ENCODE data around the gene RAB6B. TPM values are rescaled to one million over a fixed set of nuclear protein-coding genes. Genes with fewer than 3 reads are reported as not detected.

RAB6B gene
- total RNA-seq, 4 donors from 2014 or later: 0.53 to 1.2 (median 0.81) TPM

GRCh38 chr3:133928136-133928893, 32.6 kb upstream of the RAB6B start:
- peak overlapping the region in 2 of 4 donors; percentile 53 to 59 for H3K4me3 ChIP-seq
- no peak for TF ChIP-seq POLR2A (IDR thresholded peaks at IDR 0.05)
- TF ChIP-seq CTCF (IDR thresholded peaks at IDR 0.05): no peak
- DNase-seq: peak in 1 of 3 donors; percentile 9

GRCh38 chr3:133927540-133928066, 31.9 kb upstream of the RAB6B start:
- Histone ChIP-seq H3K9me3 (no peaks in the 10 kb centered on the region), H3K4me3 (peak overlapping the region; percentile 28 to 65 (median 56)), H3K36me3 (no peaks in the 10 kb centered on the region), H3K27ac (no peak overlapping the region), H3K27me3 (no peaks in the 10 kb centered on the region), H3K4me1 (peaks cover 0 to 6% (median 5%) of the 10 kb centered on the region in 4 donors)
- peak; percentile 44 to 82 (median 72) for DNase-seq
- TF ChIP-seq POLR2A (IDR thresholded peaks at IDR 0.05) (no peak), CTCF (IDR thresholded peaks at IDR 0.05) (peak; percentile 38 to 80 (median 74))

More at GRCh38 chr3:133928136-133928893, 32.6 kb upstream of the RAB6B start:
- Histone ChIP-seq H3K27ac (no peak overlapping the region), H3K4me1 (peaks cover 0 to 6% (median 5%) of the 10 kb centered on the region in 4 donors), H3K9me3 (no peaks in the 10 kb centered on the region), H3K36me3 (no peaks in the 10 kb centered on the region), H3K27me3 (no peaks in the 10 kb centered on the region)

GRCh38 chr3:133926736-133927539, 31.3 kb upstream of the RAB6B start:
- DNase-seq: no peak
- TF ChIP-seq POLR2A (IDR thresholded peaks at IDR 0.05): no peak
- TF ChIP-seq CTCF (IDR thresholded peaks at IDR 0.05): no peak
- Histone ChIP-seq H3K27ac (no peak overlapping the region), H3K36me3 (no peaks in the 10 kb centered on the region), H3K27me3 (no peaks in the 10 kb centered on the region), H3K4me3 (peak overlapping the region; percentile 28 to 65 (median 56)), H3K9me3 (no peaks in the 10 kb centered on the region), H3K4me1 (peaks cover 0 to 6% (median 5%) of the 10 kb centered on the region in 4 donors)

GRCh38 chr3:133925960-133926735, 30.5 kb upstream of the RAB6B start:
- Histone ChIP-seq H3K4me1 (peaks cover 0 to 6% (median 5%) of the 10 kb centered on the region in 4 donors), H3K36me3 (no peaks in the 10 kb centered on the region), H3K4me3 (no peak overlapping the region), H3K27me3 (no peaks in the 10 kb centered on the region), H3K9me3 (no peaks in the 10 kb centered on the region), H3K27ac (no peak overlapping the region)
- no peak for TF ChIP-seq CTCF (IDR thresholded peaks at IDR 0.05)
- TF ChIP-seq POLR2A (IDR thresholded peaks at IDR 0.05): no peak
- DNase-seq: peak in 1 of 3 donors; percentile 13

- no peak overlapping the region for H3K27ac ChIP-seq
- no peaks in the 10 kb centered on the region for H3K9me3 ChIP-seq
- TF ChIP-seq CTCF (IDR thresholded peaks at IDR 0.05) (no peak), POLR2A (IDR thresholded peaks at IDR 0.05) (no peak)
- no peaks in the 10 kb centered on the region for H3K36me3 ChIP-seq
- DNase-seq: no peak
- H3K4me1 ChIP-seq: peaks cover 0 to 6% (median 5%) of the 10 kb centered on the region in 4 donors
- H3K4me3 ChIP-seq: no peak overlapping the region
- H3K27me3 ChIP-seq: no peaks in the 10 kb centered on the region
Observed at GRCh38 chr3:133924041-133924440, 28.4 kb upstream of the RAB6B start.
